Peyer's patch (tissue), 4 donors: ENCODE results near the gene KIAA1671. TPM values are rescaled to one million over a fixed set of nuclear protein-coding genes. Genes with fewer than 3 reads are reported as not detected.
A peak's percentile ranks its signal among the peaks of the same experiment; 100 is the strongest.

ENCODE experiments used
- DNase-seq, 3 donors: peaks; one replicate each; pipeline ENCODE4 v3.0.0-alpha.2; 2017 to 2019
- H3K27ac ChIP-seq, 4 donors: fragments of 200-600 bp; sonication (generic); one replicate each; pipeline ENCODE4 v1.5.1; 2016 to 2019
- H3K27me3 ChIP-seq, 2 donors: fragments of 200-600 bp; sonication (generic); one replicate each; pipeline ENCODE4 v1.5.1; 2019
- H3K36me3 ChIP-seq, 3 donors: fragments of 200-600 bp; sonication (generic); one replicate each; pipeline ENCODE4 v1.5.1; 2016 to 2019
- H3K4me1 ChIP-seq, 4 donors: fragments of 200-600 bp; sonication (generic); one replicate each; pipeline ENCODE4 v1.5.1; 2016 to 2019
- H3K4me3 ChIP-seq, 4 donors: fragments of 200-600 bp; sonication (generic); 1 replicate in 3 of 4; 2 replicates in 1 of 4; pipeline ENCODE4 v1.5.1; 2016 to 2019; ENCODE audit warnings: mild to moderate bottlenecking in 1 of 4
- H3K9me3 ChIP-seq, 4 donors: fragments of 200-600 bp; sonication (generic); one replicate each; pipeline ENCODE4 v1.5.1; 2016 to 2019; ENCODE audit warnings: mild to moderate bottlenecking in 1 of 4
- POLR2A ChIP-seq, 2 donors: fragments of 450-650 bp; IDR thresholded peaks; one replicate each; pipeline ENCODE4 v1.5.1; 2017; ENCODE audit warnings: antibody characterized with exemption in 2 of 2, mild to moderate bottlenecking in 2 of 2, moderate library complexity in 2 of 2
- total RNA-seq, 4 donors: library from RNA; depleted of rRNA; stranded (reverse); fragments of >200 nt; gene quantifications; one replicate each; pipeline ENCODE4 v1.1.0, GENCODE V29; 2016
- TF ChIP-seq, protein P1 (sequence below), 6 experiments: fragments of 450-650 bp in 4 of 6; fragments of 200-600 bp in 2 of 6; sonication (generic) in 1 of 6; IDR thresholded peaks; one replicate each; pipeline ENCODE4 v1.5.1; 2017 to 2019; ENCODE audit warnings: antibody characterized with exemption in 6 of 6, mild to moderate bottlenecking in 3 of 6, moderate library complexity in 1 of 6

The KIAA1671 gene
- total RNA-seq, 4 donors from 2014 or later, result 41.3 to 149 (median 113) TPM

DNA sequence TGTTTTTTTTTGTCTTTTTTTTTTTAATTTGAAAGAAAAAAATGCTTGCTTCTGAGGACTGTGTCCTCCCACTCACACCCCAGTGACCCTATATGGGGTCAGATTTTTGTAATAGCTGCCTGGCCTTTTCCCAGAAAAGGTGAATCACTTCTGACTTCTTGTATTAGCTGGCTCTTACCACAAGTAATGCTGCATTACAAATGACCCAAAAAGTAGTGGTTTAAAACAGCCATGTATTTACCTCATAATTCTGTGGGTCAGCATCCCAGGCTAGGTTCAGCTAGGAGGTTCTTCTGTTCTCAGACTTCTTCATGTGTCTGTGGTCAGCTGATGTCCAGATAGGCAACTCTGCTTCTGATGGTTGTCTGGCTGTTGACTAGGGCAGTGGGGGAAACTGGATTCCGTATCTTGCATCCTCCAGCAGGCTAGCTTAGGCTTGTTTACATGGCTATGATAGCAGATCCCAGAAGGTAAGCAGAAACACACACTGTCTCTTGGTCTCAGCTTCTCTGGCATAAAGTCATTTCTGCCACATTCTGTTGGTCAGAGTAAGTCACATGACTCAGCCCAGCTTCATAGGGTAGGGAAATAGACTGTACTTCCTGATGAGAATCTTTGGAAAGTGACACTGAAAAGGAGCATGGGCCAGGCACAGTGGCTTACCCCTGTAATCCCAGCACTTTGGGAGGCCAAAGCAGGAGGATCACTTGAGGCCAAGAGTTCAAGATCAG, 25.5 kb upstream of the KIAA1671 start:
- TF ChIP-seq, protein P1, sequence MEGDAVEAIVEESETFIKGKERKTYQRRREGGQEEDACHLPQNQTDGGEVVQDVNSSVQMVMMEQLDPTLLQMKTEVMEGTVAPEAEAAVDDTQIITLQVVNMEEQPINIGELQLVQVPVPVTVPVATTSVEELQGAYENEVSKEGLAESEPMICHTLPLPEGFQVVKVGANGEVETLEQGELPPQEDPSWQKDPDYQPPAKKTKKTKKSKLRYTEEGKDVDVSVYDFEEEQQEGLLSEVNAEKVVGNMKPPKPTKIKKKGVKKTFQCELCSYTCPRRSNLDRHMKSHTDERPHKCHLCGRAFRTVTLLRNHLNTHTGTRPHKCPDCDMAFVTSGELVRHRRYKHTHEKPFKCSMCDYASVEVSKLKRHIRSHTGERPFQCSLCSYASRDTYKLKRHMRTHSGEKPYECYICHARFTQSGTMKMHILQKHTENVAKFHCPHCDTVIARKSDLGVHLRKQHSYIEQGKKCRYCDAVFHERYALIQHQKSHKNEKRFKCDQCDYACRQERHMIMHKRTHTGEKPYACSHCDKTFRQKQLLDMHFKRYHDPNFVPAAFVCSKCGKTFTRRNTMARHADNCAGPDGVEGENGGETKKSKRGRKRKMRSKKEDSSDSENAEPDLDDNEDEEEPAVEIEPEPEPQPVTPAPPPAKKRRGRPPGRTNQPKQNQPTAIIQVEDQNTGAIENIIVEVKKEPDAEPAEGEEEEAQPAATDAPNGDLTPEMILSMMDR (IDR thresholded peaks at IDR 0.05), result no peak
- no peak for TF ChIP-seq POLR2A (IDR thresholded peaks at IDR 0.05)
- no peaks in the 10 kb centered on the region for H3K36me3 ChIP-seq
- no peak for DNase-seq
- no peaks in the 10 kb centered on the region for H3K4me1 ChIP-seq
- H3K27me3 ChIP-seq, result no peaks in the 10 kb centered on the region
- H3K9me3 ChIP-seq, result no peaks in the 10 kb centered on the region
- no peak overlapping the region for H3K27ac ChIP-seq
- H3K4me3 ChIP-seq, result no peak overlapping the region

GRCh38 chr22:24928322-24928721, 24.2 kb upstream of the KIAA1671 start:
- Histone ChIP-seq H3K27ac (no peak overlapping the region), H3K27me3 (no peaks in the 10 kb centered on the region)
- no peak for DNase-seq

DNA sequence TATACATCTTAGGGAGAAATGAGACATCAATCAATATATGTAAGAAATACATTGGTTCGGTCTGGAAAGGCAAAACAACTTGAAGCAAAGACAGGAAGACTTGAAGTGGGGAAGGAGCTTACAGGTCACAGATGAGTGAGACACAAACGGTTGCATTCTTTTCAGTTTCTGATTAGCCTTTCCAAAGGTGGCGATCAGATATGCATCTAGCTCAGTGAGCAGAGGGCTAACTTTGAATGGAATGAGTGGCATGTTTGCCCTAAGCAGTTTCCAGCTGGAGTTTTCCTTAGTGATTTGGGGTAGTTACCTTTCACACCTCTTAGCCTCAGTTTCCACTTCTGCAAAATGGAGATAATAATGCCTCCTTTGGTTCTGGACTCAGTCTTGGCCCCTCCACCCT, 21.8 kb upstream of the KIAA1671 start:
- H3K27ac ChIP-seq, result no peak overlapping the region
- TF ChIP-seq, protein P1 (IDR thresholded peaks at IDR 0.05), result no peak
- TF ChIP-seq POLR2A (IDR thresholded peaks at IDR 0.05), result no peak
- no peak for DNase-seq
- H3K36me3 ChIP-seq, result no peaks in the 10 kb centered on the region
- H3K4me3 ChIP-seq, result no peak overlapping the region
- no peaks in the 10 kb centered on the region for H3K4me1 ChIP-seq
- no peaks in the 10 kb centered on the region for H3K27me3 ChIP-seq
- no peaks in the 10 kb centered on the region for H3K9me3 ChIP-seq

More at GRCh38 chr22:24928322-24928721, 24.2 kb upstream of the KIAA1671 start:
- H3K9me3 ChIP-seq, result no peaks in the 10 kb centered on the region
- H3K4me1 ChIP-seq, result no peaks in the 10 kb centered on the region
- TF ChIP-seq POLR2A (IDR thresholded peaks at IDR 0.05), result no peak
- TF ChIP-seq, protein P1 (IDR thresholded peaks at IDR 0.05), result no peak
- no peak overlapping the region for H3K4me3 ChIP-seq
- no peaks in the 10 kb centered on the region for H3K36me3 ChIP-seq

DNA sequence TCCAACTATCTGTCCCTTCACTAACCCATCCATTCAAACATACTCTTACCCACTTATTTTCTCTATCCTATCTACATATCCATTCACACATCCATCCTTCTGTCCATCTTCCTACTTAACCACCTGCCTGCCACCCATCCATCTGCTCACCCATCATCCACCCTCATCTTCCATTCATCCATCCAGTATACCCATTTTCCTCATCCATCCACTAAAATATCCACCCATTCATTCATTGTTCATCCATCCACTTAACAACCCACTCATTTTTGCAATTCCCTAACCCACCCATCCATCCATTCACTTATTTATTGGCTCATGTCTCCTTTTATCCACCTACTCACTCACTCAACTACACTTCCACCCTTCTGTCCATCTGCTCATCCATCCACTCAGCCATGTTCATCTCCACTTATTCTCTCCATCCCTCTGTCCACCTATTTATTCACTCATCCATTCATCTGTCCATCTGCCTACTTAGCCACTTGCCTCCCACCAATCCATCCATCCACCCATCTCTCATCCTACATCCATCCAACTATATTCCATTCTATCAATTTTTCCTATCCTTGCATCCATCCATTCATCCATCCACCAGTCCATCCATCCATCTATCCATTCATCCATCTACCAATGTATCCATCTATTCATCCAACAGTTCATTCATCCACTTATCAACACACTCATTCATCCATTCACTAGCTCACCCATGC, 16.6 kb upstream of the KIAA1671 start:
- no peak for DNase-seq
- H3K4me1 ChIP-seq, result no peaks in the 10 kb centered on the region
- H3K4me3 ChIP-seq, result no peak overlapping the region
- H3K36me3 ChIP-seq, result no peaks in the 10 kb centered on the region
- H3K9me3 ChIP-seq, result no peaks in the 10 kb centered on the region
- H3K27me3 ChIP-seq, result no peaks in the 10 kb centered on the region
- H3K27ac ChIP-seq, result no peak overlapping the region
- no peak for TF ChIP-seq POLR2A (IDR thresholded peaks at IDR 0.05)
- TF ChIP-seq, protein P1 (IDR thresholded peaks at IDR 0.05), result no peak

GRCh38 chr22:24937114-24937513, 15.4 kb upstream of the KIAA1671 start:
- Histone ChIP-seq H3K27me3 (no peaks in the 10 kb centered on the region), H3K36me3 (no peaks in the 10 kb centered on the region), H3K27ac (no peak overlapping the region), H3K4me1 (no peaks in the 10 kb centered on the region), H3K9me3 (no peaks in the 10 kb centered on the region), H3K4me3 (no peak overlapping the region)
- DNase-seq, result no peak
- no peak for TF ChIP-seq POLR2A (IDR thresholded peaks at IDR 0.05)
- TF ChIP-seq, protein P1 (IDR thresholded peaks at IDR 0.05), result peak in 3 of 6 experiments; percentile 33 to 42 (median 39)
